Measurements from ENCODE around the gene CT45A10. TPM values are rescaled to one million over a fixed set of nuclear protein-coding genes. Genes with fewer than 3 reads are reported as not detected.
"Not testable (repeated sequence)": the region's sequence is repeated elsewhere in the genome, so short reads cannot be mapped to it uniquely, and the experiment has no call there.

The CT45A10 gene
- total RNA-seq, 2 donors from 2014 or later = not detected

DNA sequence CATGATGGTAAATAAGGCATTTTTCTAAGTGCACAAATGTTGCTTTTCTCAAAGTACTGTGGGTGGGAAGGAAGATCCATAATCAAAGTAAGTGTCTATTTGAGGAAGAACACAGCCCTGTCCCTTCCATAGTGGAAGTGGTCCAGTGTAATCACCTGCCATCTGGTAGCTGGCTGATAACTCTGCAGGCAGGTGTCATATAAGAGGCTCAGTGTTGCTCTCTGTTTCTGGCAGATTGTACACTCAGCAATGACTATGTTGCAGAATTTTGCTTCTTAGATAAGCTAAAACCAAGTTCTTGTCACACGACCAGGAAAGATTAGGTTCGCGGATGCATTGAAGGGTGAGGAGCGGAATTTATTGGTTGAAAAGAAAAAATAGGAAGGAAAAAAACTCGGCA is 21.2 kb upstream of the CT45A10 start:
- no peaks in the 10 kb centered on the region for H3K9me3 ChIP-seq
- ATAC-seq (no peak), DNase-seq (no peak)
- no peaks in the 10 kb centered on the region for H3K27me3 ChIP-seq
- TF ChIP-seq POLR2A (IDR thresholded peaks at IDR 0.05) (no peak), CTCF (IDR thresholded peaks at IDR 0.05) (no peak)
- 77 to 86% methylated on average over 4 of the region's 5 CpGs for WGBS, 2 donors
- no peaks in the 10 kb centered on the region for H3K4me1 ChIP-seq
- no peak overlapping the region for H3K27ac ChIP-seq
- H3K4me3 ChIP-seq = no peak overlapping the region
- intact Hi-C loops (cut with DNase I) = no loop called here
- no peaks in the 10 kb centered on the region for H3K36me3 ChIP-seq (replicated peaks in 1 of 2; ENCODE audit: insufficient read depth in 1 of 2, low read depth in 2 of 2)

DNA sequence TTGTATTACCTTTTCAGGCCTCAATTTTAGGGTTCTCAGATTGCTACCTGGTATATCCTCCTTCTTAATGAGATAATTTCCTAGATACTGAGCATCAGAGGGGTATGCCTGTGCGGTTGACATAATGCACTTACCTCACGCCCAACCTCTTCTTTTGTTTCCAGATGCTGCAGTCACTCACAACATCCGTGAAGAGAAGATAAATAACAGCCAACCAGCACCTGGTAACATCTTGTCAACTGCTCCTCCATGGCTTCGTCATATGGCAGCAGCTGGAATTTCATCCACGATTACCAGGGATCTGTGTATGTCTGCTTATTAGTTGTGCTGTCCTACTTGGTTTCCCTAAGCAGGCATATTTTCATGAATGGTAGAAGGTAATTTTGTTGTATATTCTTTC is 17.0 kb upstream of the CT45A10 start:
- H3K27me3 ChIP-seq = no peaks in the 10 kb centered on the region
- H3K4me1 ChIP-seq = no peaks in the 10 kb centered on the region
- H3K4me3 ChIP-seq = no peak overlapping the region
- ATAC-seq (no peak), DNase-seq (no peak)
- intact Hi-C loops (cut with DNase I) = no loop called here
- no peak overlapping the region for H3K27ac ChIP-seq
- TF ChIP-seq POLR2A (IDR thresholded peaks at IDR 0.05) = no peak
- TF ChIP-seq CTCF (IDR thresholded peaks at IDR 0.05) = no peak
- no peaks in the 10 kb centered on the region for H3K9me3 ChIP-seq
- no peaks in the 10 kb centered on the region for H3K36me3 ChIP-seq (replicated peaks in 1 of 2; ENCODE audit: insufficient read depth in 1 of 2, low read depth in 2 of 2)
- WGBS, 2 donors = 47 to 81% methylated on average over 5 of the region's 5 CpGs

- Histone ChIP-seq H3K9me3 (no peaks in the 10 kb centered on the region), H3K27me3 (no peaks in the 10 kb centered on the region), H3K4me1 (no peaks in the 10 kb centered on the region), H3K36me3 (replicated peaks in 1 of 2; ENCODE audit: insufficient read depth in 1 of 2, low read depth in 2 of 2) (no peaks in the 10 kb centered on the region), H3K4me3 (no peak overlapping the region), H3K27ac (no peak overlapping the region)
- DNase-seq (no peak), ATAC-seq (no peak)
- 74 to 85% methylated on average over 4 to 8 of the region's 11 CpGs for WGBS, 2 donors
- intact Hi-C loops (cut with DNase I) = no loop called here
- no peak for TF ChIP-seq POLR2A (IDR thresholded peaks at IDR 0.05)
- TF ChIP-seq CTCF (IDR thresholded peaks at IDR 0.05) = no peak
Measured at GRCh38 chrX:135892781-135893180, 463 bp downstream of the CT45A10 start.

DNA sequence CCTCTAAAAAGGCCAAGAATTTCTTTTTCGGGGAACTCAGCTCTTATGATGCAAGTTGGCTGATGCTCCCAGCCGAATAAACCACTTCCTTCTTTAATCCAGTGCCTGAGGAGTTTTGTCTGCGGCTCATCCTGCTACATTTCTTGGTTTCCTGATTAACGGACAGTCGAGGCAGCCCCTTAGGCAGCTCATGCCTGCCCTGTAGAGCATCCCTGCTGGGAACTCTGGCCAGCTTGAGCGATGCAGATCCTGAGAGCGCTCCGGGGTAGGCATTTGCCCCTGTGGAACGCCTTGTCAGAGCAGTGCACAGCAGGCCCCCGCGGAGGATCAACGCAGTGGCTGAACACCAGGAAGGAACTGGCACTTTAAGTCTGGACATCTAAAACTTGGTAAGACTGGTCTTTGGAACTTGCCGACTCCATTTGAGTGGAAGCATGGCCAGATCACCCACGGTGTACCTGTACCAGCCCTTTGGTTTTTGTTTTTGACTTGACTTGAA is 3.1 kb downstream of the CT45A10 start:
- H3K36me3 ChIP-seq (replicated peaks in 1 of 2; ENCODE audit: insufficient read depth in 1 of 2, low read depth in 2 of 2) = no peaks in the 10 kb centered on the region
- intact Hi-C loops (cut with DNase I) = no loop called here
- H3K4me3 ChIP-seq = no peak overlapping the region
- 73 to 83% methylated on average over 5 to 12 of the region's 14 CpGs for WGBS, 2 donors
- no peaks in the 10 kb centered on the region for H3K27me3 ChIP-seq
- ATAC-seq (no peak), DNase-seq (no peak)
- no peaks in the 10 kb centered on the region for H3K4me1 ChIP-seq
- H3K27ac ChIP-seq = no peak overlapping the region
- H3K9me3 ChIP-seq = no peaks in the 10 kb centered on the region
- TF ChIP-seq CTCF (IDR thresholded peaks at IDR 0.05) (no peak), POLR2A (IDR thresholded peaks at IDR 0.05) (no peak)

GRCh38 chrX:135888976-135889375 is 4.3 kb downstream of the CT45A10 start:
- H3K27me3 ChIP-seq; H3K27ac ChIP-seq; intact Hi-C loops (cut with DNase I); DNase-seq; H3K9me3 ChIP-seq; H3K36me3 ChIP-seq (replicated peaks in 1 of 2; ENCODE audit: insufficient read depth in 1 of 2, low read depth in 2 of 2); H3K4me3 ChIP-seq; ATAC-seq; H3K4me1 ChIP-seq: not testable (repeated sequence)
- WGBS, 2 donors = 68 to 72% methylated on average over 5 of the region's 15 CpGs

GRCh38 chrX:135888230-135888629 is 5.0 kb downstream of the CT45A10 start:
- ATAC-seq; H3K4me3 ChIP-seq; H3K27me3 ChIP-seq; H3K36me3 ChIP-seq (replicated peaks in 1 of 2; ENCODE audit: insufficient read depth in 1 of 2, low read depth in 2 of 2); intact Hi-C loops (cut with DNase I); DNase-seq; H3K9me3 ChIP-seq; H3K4me1 ChIP-seq; H3K27ac ChIP-seq: not testable (repeated sequence)
- WGBS, 2 donors = 77% methylated on average over 10 of the region's 18 CpGs; no CpG with 5 or more reads in 1 of the 2 donors

- H3K36me3 ChIP-seq (replicated peaks in 1 of 2; ENCODE audit: insufficient read depth in 1 of 2, low read depth in 2 of 2); H3K27ac ChIP-seq; H3K27me3 ChIP-seq; DNase-seq; H3K4me3 ChIP-seq; ATAC-seq; intact Hi-C loops (cut with DNase I); H3K9me3 ChIP-seq; H3K4me1 ChIP-seq: not testable (repeated sequence)
- 26 to 44% methylated on average over 4 of the region's 5 CpGs for WGBS, 2 donors
Measured at GRCh38 chrX:135882741-135883140, 10.5 kb downstream of the CT45A10 start.

DNA sequence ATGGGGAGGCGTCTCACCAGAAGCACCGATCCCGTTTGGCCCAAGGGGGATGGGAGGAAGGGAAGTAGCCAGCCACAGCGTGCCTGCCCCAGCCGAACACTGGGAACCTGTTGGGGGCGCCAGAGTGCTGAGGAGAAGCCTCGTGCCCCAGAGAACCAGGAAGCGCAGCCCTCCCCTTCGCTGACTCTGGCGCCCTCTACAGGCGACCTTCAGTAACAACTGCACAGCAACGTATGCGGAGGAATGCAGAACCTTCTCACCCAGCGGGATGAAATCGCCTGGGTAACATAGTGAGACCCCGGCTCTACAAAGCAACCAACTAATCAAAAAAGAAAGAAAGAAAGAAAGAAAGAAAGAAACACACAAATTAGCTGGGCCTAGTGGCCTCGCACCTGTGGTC is 21.5 kb downstream of the CT45A10 start, which contains the start of gene CT45A9:
TSS of gene CT45A9 (minus strand) at position 101 of the 400 bp plus-strand sequence. CDS start 3,751 bp downstream, outside the sequence.
- intact Hi-C loops (cut with DNase I); H3K4me3 ChIP-seq; H3K27me3 ChIP-seq; H3K36me3 ChIP-seq (replicated peaks in 1 of 2; ENCODE audit: insufficient read depth in 1 of 2, low read depth in 2 of 2); H3K4me1 ChIP-seq; DNase-seq; H3K9me3 ChIP-seq; ATAC-seq; H3K27ac ChIP-seq: not testable (repeated sequence)
- no CpG with 5 or more reads among the region's 17 CpGs for WGBS, 2 donors
